ENCODE data around the gene HHIPL1. TPM values are rescaled to one million over a fixed set of nuclear protein-coding genes. Genes with fewer than 3 reads are reported as not detected.
A peak's percentile ranks its signal among the peaks of the same experiment; 100 is the strongest.

HHIPL1 gene
- total RNA-seq, 3 donors from 2014 or later (not counting 1 experiment from before 2014, with no cell fraction given) = not detected

- H3K27ac ChIP-seq (ENCODE audit: low read length) = no peak overlapping the region
- intact Hi-C loops (cut with micrococcal nuclease) = loop anchor here (5.0 kb wide), 2 partner anchors 74 to 511 kb away; no protein-coding TSS in a partner anchor
- DNase-seq (no peak), ATAC-seq (no peak)
- 94% methylated on average over 11 of the region's 11 CpGs for WGBS (ENCODE audit: insufficient coverage)
- Mint-ChIP-seq H3K4me3 (no peak overlapping the region), H3K4me1 (peaks cover 7 to 28% of the 10 kb centered on the region in 2 donors), H3K27ac (no peak overlapping the region), H3K27me3 (ENCODE audit: low read depth in 2 of 2) (peaks cover 11 to 15% of the 10 kb centered on the region in 2 donors), H3K9me3 (no peaks in the 10 kb centered on the region), H3K36me3 (no peaks in the 10 kb centered on the region)
- peaks cover 23% of the 10 kb centered on the region for H3K4me1 ChIP-seq (ENCODE audit: control insufficient read depth, insufficient read depth, low read length)
- H3K27me3 ChIP-seq (ENCODE audit: control insufficient read depth, insufficient read depth, low read length) = no peaks in the 10 kb centered on the region
- H3K36me3 ChIP-seq (ENCODE audit: control insufficient read depth, insufficient read depth, low read length) = no peaks in the 10 kb centered on the region
- H3K9me3 ChIP-seq (ENCODE audit: control insufficient read depth, insufficient read depth, low read length) = peaks cover 8% of the 10 kb centered on the region
- TF ChIP-seq, protein P1, sequence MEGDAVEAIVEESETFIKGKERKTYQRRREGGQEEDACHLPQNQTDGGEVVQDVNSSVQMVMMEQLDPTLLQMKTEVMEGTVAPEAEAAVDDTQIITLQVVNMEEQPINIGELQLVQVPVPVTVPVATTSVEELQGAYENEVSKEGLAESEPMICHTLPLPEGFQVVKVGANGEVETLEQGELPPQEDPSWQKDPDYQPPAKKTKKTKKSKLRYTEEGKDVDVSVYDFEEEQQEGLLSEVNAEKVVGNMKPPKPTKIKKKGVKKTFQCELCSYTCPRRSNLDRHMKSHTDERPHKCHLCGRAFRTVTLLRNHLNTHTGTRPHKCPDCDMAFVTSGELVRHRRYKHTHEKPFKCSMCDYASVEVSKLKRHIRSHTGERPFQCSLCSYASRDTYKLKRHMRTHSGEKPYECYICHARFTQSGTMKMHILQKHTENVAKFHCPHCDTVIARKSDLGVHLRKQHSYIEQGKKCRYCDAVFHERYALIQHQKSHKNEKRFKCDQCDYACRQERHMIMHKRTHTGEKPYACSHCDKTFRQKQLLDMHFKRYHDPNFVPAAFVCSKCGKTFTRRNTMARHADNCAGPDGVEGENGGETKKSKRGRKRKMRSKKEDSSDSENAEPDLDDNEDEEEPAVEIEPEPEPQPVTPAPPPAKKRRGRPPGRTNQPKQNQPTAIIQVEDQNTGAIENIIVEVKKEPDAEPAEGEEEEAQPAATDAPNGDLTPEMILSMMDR (IDR thresholded peaks at IDR 0.05) = no peak
- no peak overlapping the region for H3K4me3 ChIP-seq (ENCODE audit: low read length)
Measured at GRCh38 chr14:99681832-99682148, 36.9 kb downstream of the HHIPL1 start.

GRCh38 chr14:99682809-99683618 is 38.1 kb downstream of the HHIPL1 start:
- Histone ChIP-seq H3K27me3 (ENCODE audit: control insufficient read depth, insufficient read depth, low read length) (peaks cover 4% of the 10 kb centered on the region), H3K27ac (ENCODE audit: low read length) (peak overlapping the region; percentile 85), H3K36me3 (ENCODE audit: control insufficient read depth, insufficient read depth, low read length) (no peaks in the 10 kb centered on the region), H3K4me1 (ENCODE audit: control insufficient read depth, insufficient read depth, low read length) (peaks cover 16% of the 10 kb centered on the region), H3K9me3 (ENCODE audit: control insufficient read depth, insufficient read depth, low read length) (peaks cover 1% of the 10 kb centered on the region), H3K4me3 (ENCODE audit: low read length) (peak overlapping the region; percentile 91)
- H3K27me3 Mint-ChIP-seq (ENCODE audit: low read depth in 2 of 2) = peaks cover 21 to 24% of the 10 kb centered on the region in 2 donors
- DNase-seq = peak; percentile 83 to 90
- TF ChIP-seq, protein P1 (IDR thresholded peaks at IDR 0.05) = peak; percentile 85
- intact Hi-C loops (cut with micrococcal nuclease) = loop anchor here (5.0 kb wide), 2 partner anchors 76 to 509 kb away; no protein-coding TSS in a partner anchor
- peak overlapping the region; percentile 93 for H3K4me3 Mint-ChIP-seq
- ATAC-seq = peak in 1 of 3 donors; percentile 11
- H3K9me3 Mint-ChIP-seq = no peaks in the 10 kb centered on the region
- WGBS (ENCODE audit: insufficient coverage) = under 1% methylated on average over 42 of the region's 42 CpGs
- peaks cover 7 to 24% of the 10 kb centered on the region in 2 donors for H3K4me1 Mint-ChIP-seq
- no peaks in the 10 kb centered on the region for H3K36me3 Mint-ChIP-seq
- H3K27ac Mint-ChIP-seq = peak overlapping the region; percentile 82 to 91

GRCh38 chr14:99683619-99684409 is 38.9 kb downstream of the HHIPL1 start, which contains the start of gene CYP46A1:
TSS of gene CYP46A1 (plus strand) at chr14:99684298. CDS start at chr14:99684418, 120 bp downstream.
- peaks cover 7% of the 10 kb centered on the region for H3K27me3 ChIP-seq (ENCODE audit: control insufficient read depth, insufficient read depth, low read length)
- peak within 1 kb of the TSS; percentile 91 for H3K4me3 ChIP-seq (ENCODE audit: low read length)
- H3K9me3 ChIP-seq (ENCODE audit: control insufficient read depth, insufficient read depth, low read length) = no peaks in the 10 kb centered on the region
- DNase-seq = peak; percentile 99 to 100
- ATAC-seq = peak; percentile 93 to 99 (median 93)
- Mint-ChIP-seq H3K27me3 (ENCODE audit: low read depth in 2 of 2) (peaks cover 29 to 32% of the 10 kb centered on the region in 2 donors), H3K4me3 (peak within 1 kb of the TSS; percentile 93), H3K4me1 (peaks cover 7 to 27% of the 10 kb centered on the region in 2 donors), H3K36me3 (no peaks in the 10 kb centered on the region), H3K27ac (peak within 1 kb of the TSS; percentile 82 to 91), H3K9me3 (no peaks in the 10 kb centered on the region)
- TF ChIP-seq, protein P1 (IDR thresholded peaks at IDR 0.05) = no peak
- WGBS (ENCODE audit: insufficient coverage) = under 1% methylated on average over 83 of the region's 83 CpGs
- intact Hi-C loops (cut with micrococcal nuclease) = loop anchor here (1.0 to 5.0 kb wide), 4 partner anchors 77 to 508 kb away; partner anchors contain the start of gene CCNK
- H3K4me1 ChIP-seq (ENCODE audit: control insufficient read depth, insufficient read depth, low read length) = peaks cover 16% of the 10 kb centered on the region
- H3K27ac ChIP-seq (ENCODE audit: low read length) = peak within 1 kb of the TSS; percentile 85
- no peaks in the 10 kb centered on the region for H3K36me3 ChIP-seq (ENCODE audit: control insufficient read depth, insufficient read depth, low read length)

Measured in natural killer cell (primary cell).